ENCODE results near the gene LARP6. TPM values are rescaled to one million over a fixed set of nuclear protein-coding genes. Genes with fewer than 3 reads are reported as not detected.
"Not testable (repeated sequence)": the region's sequence is repeated elsewhere in the genome, so short reads cannot be mapped to it uniquely, and the experiment has no call there.

The LARP6 gene
- total RNA-seq, 4 donors from 2014 or later = 21.2 to 36.3 (median 32.7) TPM

GRCh38 chr15:70876011-70876410 lies 22.1 kb upstream of the LARP6 start:
- Histone ChIP-seq H3K36me3 (no peaks in the 10 kb centered on the region), H3K9me3 (no peaks in the 10 kb centered on the region), H3K27ac (replicated peaks in 1 of 4) (no peak overlapping the region), H3K27me3 (no peaks in the 10 kb centered on the region), H3K4me1 (peaks cover 0 to 2% (median 0%) of the 10 kb centered on the region in 4 donors), H3K4me3 (no peak overlapping the region)
- DNase-seq (ENCODE audit: extremely low spot score) = no peak
- TF ChIP-seq EP300 (IDR thresholded peaks at IDR 0.05) = no peak
- no peak for TF ChIP-seq POLR2AphosphoS5 (IDR thresholded peaks at IDR 0.05)
- TF ChIP-seq POLR2A (IDR thresholded peaks at IDR 0.05; ENCODE audit: low read depth) = no peak
- no peak for TF ChIP-seq CTCF (IDR thresholded peaks at IDR 0.05)
- WGBS = 78% methylated on average over 3 of the region's 3 CpGs
- intact Hi-C loops (cut with DNase I) = no loop called here

GRCh38 chr15:70875001-70875782 lies 21.2 kb upstream of the LARP6 start:
- intact Hi-C loops (cut with DNase I) = loop anchor here (2.0 kb wide), 1 partner anchor 50 kb away; no protein-coding TSS in a partner anchor
- H3K4me1 ChIP-seq = peaks cover under 1 to 8% (median 6%) of the 10 kb centered on the region in 4 donors
- TF ChIP-seq CTCF (IDR thresholded peaks at IDR 0.05) (peak; percentile 44 to 56 (median 54)), POLR2AphosphoS5 (IDR thresholded peaks at IDR 0.05) (no peak), EP300 (IDR thresholded peaks at IDR 0.05) (no peak), POLR2A (IDR thresholded peaks at IDR 0.05; ENCODE audit: low read depth) (no peak)
- H3K27ac ChIP-seq (replicated peaks in 1 of 4) = no peak overlapping the region
- H3K9me3 ChIP-seq = no peaks in the 10 kb centered on the region
- 72% methylated on average over 7 of the region's 7 CpGs for WGBS
- H3K27me3 ChIP-seq = no peaks in the 10 kb centered on the region
- H3K36me3 ChIP-seq = no peaks in the 10 kb centered on the region
- H3K4me3 ChIP-seq = no peak overlapping the region
- no peak for DNase-seq (ENCODE audit: extremely low spot score)

- no peaks in the 10 kb centered on the region for H3K36me3 ChIP-seq
- H3K4me1 ChIP-seq = peaks cover 6 to 25% (median 23%) of the 10 kb centered on the region in 4 donors
- 88% methylated on average over 2 of the region's 2 CpGs for WGBS
- H3K27me3 ChIP-seq = no peaks in the 10 kb centered on the region
- no peak for DNase-seq (ENCODE audit: extremely low spot score)
- no peak overlapping the region for H3K27ac ChIP-seq (replicated peaks in 1 of 4)
- TF ChIP-seq EP300 (IDR thresholded peaks at IDR 0.05) (no peak), POLR2AphosphoS5 (IDR thresholded peaks at IDR 0.05) (no peak), CTCF (IDR thresholded peaks at IDR 0.05) (no peak), POLR2A (IDR thresholded peaks at IDR 0.05; ENCODE audit: low read depth) (no peak)
- no peaks in the 10 kb centered on the region for H3K9me3 ChIP-seq
- no peak overlapping the region for H3K4me3 ChIP-seq
- intact Hi-C loops (cut with DNase I) = loop anchor here (2.0 kb wide), 1 partner anchor 49 kb away; no protein-coding TSS in a partner anchor
Observed at GRCh38 chr15:70873232-70874054, 19.5 kb upstream of the LARP6 start.

GRCh38 chr15:70871490-70871889 lies 17.5 kb upstream of the LARP6 start:
- H3K9me3 ChIP-seq; H3K4me3 ChIP-seq; H3K36me3 ChIP-seq; intact Hi-C loops (cut with DNase I); H3K27ac ChIP-seq (replicated peaks in 1 of 4); H3K27me3 ChIP-seq; DNase-seq (ENCODE audit: extremely low spot score): not testable (repeated sequence)
- peaks cover 11 to 44% (median 38%) of the 10 kb centered on the region in 4 donors for H3K4me1 ChIP-seq
- WGBS = 91% methylated on average over 18 of the region's 34 CpGs

- Histone ChIP-seq H3K9me3 (no peaks in the 10 kb centered on the region), H3K4me3 (no peak overlapping the region), H3K27me3 (no peaks in the 10 kb centered on the region), H3K36me3 (no peaks in the 10 kb centered on the region), H3K27ac (replicated peaks in 1 of 4) (no peak overlapping the region), H3K4me1 (peaks cover 11 to 44% (median 38%) of the 10 kb centered on the region in 4 donors)
- intact Hi-C loops (cut with DNase I) = no loop called here
- TF ChIP-seq CTCF (IDR thresholded peaks at IDR 0.05) = no peak
- no peak for TF ChIP-seq EP300 (IDR thresholded peaks at IDR 0.05)
- no peak for TF ChIP-seq POLR2A (IDR thresholded peaks at IDR 0.05; ENCODE audit: low read depth)
- no peak for TF ChIP-seq POLR2AphosphoS5 (IDR thresholded peaks at IDR 0.05)
- no peak for DNase-seq (ENCODE audit: extremely low spot score)
Observed at GRCh38 chr15:70870051-70870450, 16.1 kb upstream of the LARP6 start.

Data from esophagus muscularis mucosa (tissue), 4 donors.